ENCODE results near the gene DCP1A. TPM values are rescaled to one million over a fixed set of nuclear protein-coding genes. Genes with fewer than 3 reads are reported as not detected.
"Not testable (repeated sequence)": the region's sequence is repeated elsewhere in the genome, so short reads cannot be mapped to it uniquely, and the experiment has no call there.

Gene DCP1A
- total and polyA plus RNA-seq, 2 donors (not counting 3 experiments of a cell fraction or from before 2014, with no cell fraction given), result 32.3 to 38.0 TPM

GRCh38 chr3:53253707-53254508 lies 93.4 kb downstream of the DCP1A start:
- H2AFZ ChIP-seq (ENCODE audit: low read depth, low read length), result no peak overlapping the region
- peaks cover 22% of the 10 kb centered on the region for H3K4me1 ChIP-seq (ENCODE audit: control insufficient read depth, extremely low read depth, insufficient read depth, low read length)
- FAIRE-seq (no peak), DNase-seq (ENCODE audit: low read depth, low spot score) (peak; percentile 16)
- H3K36me3 ChIP-seq (ENCODE audit: control insufficient read depth in 2 of 2, extremely low read depth in 1 of 2, insufficient read depth in 2 of 2, low read length in 2 of 2), result no peaks in the 10 kb centered on the region
- TF ChIP-seq, protein P1, sequence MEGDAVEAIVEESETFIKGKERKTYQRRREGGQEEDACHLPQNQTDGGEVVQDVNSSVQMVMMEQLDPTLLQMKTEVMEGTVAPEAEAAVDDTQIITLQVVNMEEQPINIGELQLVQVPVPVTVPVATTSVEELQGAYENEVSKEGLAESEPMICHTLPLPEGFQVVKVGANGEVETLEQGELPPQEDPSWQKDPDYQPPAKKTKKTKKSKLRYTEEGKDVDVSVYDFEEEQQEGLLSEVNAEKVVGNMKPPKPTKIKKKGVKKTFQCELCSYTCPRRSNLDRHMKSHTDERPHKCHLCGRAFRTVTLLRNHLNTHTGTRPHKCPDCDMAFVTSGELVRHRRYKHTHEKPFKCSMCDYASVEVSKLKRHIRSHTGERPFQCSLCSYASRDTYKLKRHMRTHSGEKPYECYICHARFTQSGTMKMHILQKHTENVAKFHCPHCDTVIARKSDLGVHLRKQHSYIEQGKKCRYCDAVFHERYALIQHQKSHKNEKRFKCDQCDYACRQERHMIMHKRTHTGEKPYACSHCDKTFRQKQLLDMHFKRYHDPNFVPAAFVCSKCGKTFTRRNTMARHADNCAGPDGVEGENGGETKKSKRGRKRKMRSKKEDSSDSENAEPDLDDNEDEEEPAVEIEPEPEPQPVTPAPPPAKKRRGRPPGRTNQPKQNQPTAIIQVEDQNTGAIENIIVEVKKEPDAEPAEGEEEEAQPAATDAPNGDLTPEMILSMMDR (IDR thresholded peaks at IDR 0.05; ENCODE audit: extremely low read depth in 1 of 2, insufficient read depth in 1 of 2, low read depth in 1 of 2, low read length in 2 of 2), result no peak
- TF ChIP-seq FOS (IDR thresholded peaks at IDR 0.05; ENCODE audit: borderline replicate concordance, insufficient read depth, low read length) (no peak), EZH2 (IDR thresholded peaks at IDR 0.05; ENCODE audit: borderline replicate concordance, low read depth, low read length, severe bottlenecking) (no peak), POLR2A (IDR thresholded peaks at IDR 0.05; ENCODE audit: low read depth, low read length) (no peak), MAX (IDR thresholded peaks at IDR 0.05; ENCODE audit: insufficient read depth, insufficient read length) (no peak), MYC (IDR thresholded peaks at IDR 0.05; ENCODE audit: low read depth, low read length) (no peak), POLR2AphosphoS5 (IDR thresholded peaks at IDR 0.05; ENCODE audit: insufficient read depth, low read depth, low read length) (no peak), GATA2 (IDR thresholded peaks at IDR 0.05; ENCODE audit: insufficient read depth, insufficient read length, low read depth, low read length) (no peak), JUN (IDR thresholded peaks at IDR 0.05; ENCODE audit: borderline replicate concordance, insufficient read depth, insufficient read length, low read depth) (no peak)
- no peak overlapping the region for H3K27ac ChIP-seq (ENCODE audit: insufficient read depth, low read depth, low read length)
- peak overlapping the region; percentile 76 for H3K9ac ChIP-seq (replicated peaks; ENCODE audit: extremely low read depth, insufficient read depth, low read length)
- H4K20me1 ChIP-seq (replicated peaks; ENCODE audit: control insufficient read depth, extremely low read depth, insufficient read depth, low read length), result peaks cover 3% of the 10 kb centered on the region
- ChIA-PET POLR2A (no interaction called here), CTCF (interaction anchor here (2.3 kb wide), 1 partner anchor 34 kb away, joined by 9 read pairs; no protein-coding TSS in a partner anchor)
- dilution Hi-C loops (cut with MboI; ENCODE audit: extremely low pct_ligation_motif_present, low sequenced_read_pairs), result no loop called here
- H3K4me2 ChIP-seq (ENCODE audit: insufficient read depth, low read length), result peak overlapping the region; percentile 91
- intact Hi-C loops (cut with micrococcal nuclease), result loop anchor here (1.0 kb wide), 1 partner anchor 16 kb away; no protein-coding TSS in a partner anchor
- peak overlapping the region; percentile 70 to 98 (median 88) for H3K4me3 ChIP-seq (replicated peaks in 1 of 3; ENCODE audit: insufficient read depth in 1 of 3, low read depth in 1 of 3, low read length in 3 of 3)
- BruUV-seq (replicated peaks), result TSS peak; percentile 29
- H3K79me2 ChIP-seq (ENCODE audit: control insufficient read depth, insufficient read depth, low read length), result peaks cover 69% of the 10 kb centered on the region
- H3K9me1 ChIP-seq (replicated peaks; ENCODE audit: control insufficient read depth, extremely low read depth, insufficient read depth, low read length), result no peaks in the 10 kb centered on the region
- H3K9me3 ChIP-seq (replicated peaks; ENCODE audit: control insufficient read depth, insufficient read depth, low read length), result no peaks in the 10 kb centered on the region
- H3K27me3 ChIP-seq (ENCODE audit: control insufficient read depth in 2 of 2, insufficient read depth in 2 of 2, low read length in 2 of 2), result no peaks in the 10 kb centered on the region

- H4K20me1 ChIP-seq (replicated peaks; ENCODE audit: control insufficient read depth, extremely low read depth, insufficient read depth, low read length); intact Hi-C loops (cut with micrococcal nuclease); BruUV-seq (replicated peaks); H2AFZ ChIP-seq (ENCODE audit: low read depth, low read length); H3K4me3 ChIP-seq (replicated peaks in 1 of 3; ENCODE audit: insufficient read depth in 1 of 3, low read depth in 1 of 3, low read length in 3 of 3); H3K9me3 ChIP-seq (replicated peaks; ENCODE audit: control insufficient read depth, insufficient read depth, low read length); dilution Hi-C loops (cut with MboI; ENCODE audit: extremely low pct_ligation_motif_present, low sequenced_read_pairs); H3K27ac ChIP-seq (ENCODE audit: insufficient read depth, low read depth, low read length); H3K9me1 ChIP-seq (replicated peaks; ENCODE audit: control insufficient read depth, extremely low read depth, insufficient read depth, low read length); H3K36me3 ChIP-seq (ENCODE audit: control insufficient read depth in 2 of 2, extremely low read depth in 1 of 2, insufficient read depth in 2 of 2, low read length in 2 of 2); POLR2A ChIA-PET; DNase-seq (ENCODE audit: low read depth, low spot score); H3K9ac ChIP-seq (replicated peaks; ENCODE audit: extremely low read depth, insufficient read depth, low read length); H3K27me3 ChIP-seq (ENCODE audit: control insufficient read depth in 2 of 2, insufficient read depth in 2 of 2, low read length in 2 of 2): not testable (repeated sequence)
- peak; percentile 64 for FAIRE-seq
- H3K79me2 ChIP-seq (ENCODE audit: control insufficient read depth, insufficient read depth, low read length), result peaks cover 79% of the 10 kb centered on the region
- peaks cover 22% of the 10 kb centered on the region for H3K4me1 ChIP-seq (ENCODE audit: control insufficient read depth, extremely low read depth, insufficient read depth, low read length)
- CTCF ChIA-PET, result interaction anchor here (1.5 kb wide), 1 partner anchor 33 kb away, joined by 4 read pairs; no protein-coding TSS in a partner anchor
- H3K4me2 ChIP-seq (ENCODE audit: insufficient read depth, low read length), result peak overlapping the region; percentile 66
Measured at GRCh38 chr3:53252947-53253322, 94.4 kb downstream of the DCP1A start.

Data from endothelial cell of umbilical vein (primary cell).